Large intestine (tissue), 3 donors: Measurements from ENCODE around the gene HNRNPUL1. TPM values are rescaled to one million over a fixed set of nuclear protein-coding genes. Genes with fewer than 3 reads are reported as not detected.
"Not testable (repeated sequence)": the region's sequence is repeated elsewhere in the genome, so short reads cannot be mapped to it uniquely, and the experiment has no call there.

Experiments
- DNase-seq, 2 donors: peaks; one replicate each; pipeline versions ENCODE4 v3.0.0 to v3.0.0-alpha.2; 2013
- H3K27ac ChIP-seq: one replicate; pipeline ENCODE4 v1.5.1; 2013; ENCODE audit warnings: low read length
- H3K27me3 ChIP-seq: 2 replicates; pipeline ENCODE4 v1.6.1; 2013; ENCODE audit warnings: low read length; ENCODE audit not compliant: control insufficient read depth, insufficient read depth
- H3K36me3 ChIP-seq: 2 replicates; pipeline ENCODE4 v1.6.1; 2013; ENCODE audit warnings: low read length; ENCODE audit not compliant: control insufficient read depth, insufficient read depth
- H3K4me1 ChIP-seq: one replicate; pipeline ENCODE4 v1.6.1; 2013; ENCODE audit warnings: low read length; ENCODE audit not compliant: control insufficient read depth, insufficient read depth
- H3K4me3 ChIP-seq: one replicate; pipeline ENCODE4 v1.5.1; 2013; ENCODE audit warnings: low read length
- H3K9me3 ChIP-seq: one replicate; pipeline ENCODE4 v1.6.1; 2013; ENCODE audit warnings: mild to moderate bottlenecking, low read depth, low read length, moderate library complexity; ENCODE audit not compliant: control insufficient read depth
- WGBS: methylation state at CpG from one replicate; pipeline ENCODE4 v1.1.5; 2013; ENCODE audit warnings: low lambda C conversion rate; ENCODE audit not compliant: insufficient coverage; 5-methylcytosine and 5-hydroxymethylcytosine counted together
- polyA plus RNA-seq: library from polyadenylated mRNA; unstranded; fragments of 120-200 nt; gene quantifications from one replicate; pipeline ENCODE4 v1.2.1, GENCODE V29; 2013

HNRNPUL1 gene
- polyA plus RNA-seq, 1 donor, result 142 TPM

GRCh38 chr19:41335467-41335866, 71.3 kb downstream of the HNRNPUL1 start:
- WGBS, result no CpG with 5 or more reads among the region's 10 CpGs
- no peaks in the 10 kb centered on the region for H3K4me1 ChIP-seq
- no peaks in the 10 kb centered on the region for H3K36me3 ChIP-seq
- peaks cover 14% of the 10 kb centered on the region for H3K27me3 ChIP-seq
- H3K9me3 ChIP-seq, result no peaks in the 10 kb centered on the region
- no peak overlapping the region for H3K27ac ChIP-seq
- no peak for DNase-seq
- H3K4me3 ChIP-seq, result no peak overlapping the region

GRCh38 chr19:41339936-41340335, 75.8 kb downstream of the HNRNPUL1 start:
- H3K4me1 ChIP-seq, result no peaks in the 10 kb centered on the region
- H3K36me3 ChIP-seq, result peaks cover 9% of the 10 kb centered on the region
- no peaks in the 10 kb centered on the region for H3K27me3 ChIP-seq
- no peak overlapping the region for H3K4me3 ChIP-seq
- WGBS, result no CpG with 5 or more reads among the region's 5 CpGs
- no peak overlapping the region for H3K27ac ChIP-seq
- no peaks in the 10 kb centered on the region for H3K9me3 ChIP-seq
- no peak for DNase-seq

GRCh38 chr19:41341669-41342490, 77.7 kb downstream of the HNRNPUL1 start:
- no peaks in the 10 kb centered on the region for H3K27me3 ChIP-seq
- WGBS, result no CpG with 5 or more reads among the region's 20 CpGs
- peaks cover 9% of the 10 kb centered on the region for H3K36me3 ChIP-seq
- no peak overlapping the region for H3K27ac ChIP-seq
- H3K9me3 ChIP-seq, result no peaks in the 10 kb centered on the region
- H3K4me3 ChIP-seq, result no peak overlapping the region
- no peaks in the 10 kb centered on the region for H3K4me1 ChIP-seq
- DNase-seq, result peak in 1 of 2 donors; percentile 29

DNA sequence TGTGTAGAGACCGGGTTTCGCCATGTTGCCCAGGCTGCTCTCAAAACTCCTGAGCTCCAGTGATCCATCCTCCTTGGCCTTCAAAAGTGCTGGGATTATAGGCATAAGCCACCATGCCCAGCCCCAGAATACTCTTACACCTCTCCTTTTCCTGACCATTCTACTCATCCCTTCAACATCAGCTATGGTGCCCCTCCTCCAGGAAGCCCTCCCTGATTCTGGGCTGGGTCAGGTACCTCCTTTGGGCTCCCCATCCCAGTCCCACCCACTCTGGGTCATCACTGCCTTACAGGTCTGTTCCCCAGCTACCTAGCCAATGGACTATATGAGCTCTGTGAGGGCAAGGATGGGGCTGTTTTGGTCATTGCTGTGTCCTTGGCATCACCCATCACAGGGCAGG, 80.0 kb downstream of the HNRNPUL1 start:
- Histone ChIP-seq H3K9me3 (no peaks in the 10 kb centered on the region), H3K27me3 (peaks cover 2% of the 10 kb centered on the region), H3K36me3 (peaks cover 11% of the 10 kb centered on the region), H3K4me1 (no peaks in the 10 kb centered on the region), H3K27ac (no peak overlapping the region), H3K4me3 (no peak overlapping the region)
- no CpG with 5 or more reads among the region's 2 CpGs for WGBS
- DNase-seq, result no peak

DNA sequence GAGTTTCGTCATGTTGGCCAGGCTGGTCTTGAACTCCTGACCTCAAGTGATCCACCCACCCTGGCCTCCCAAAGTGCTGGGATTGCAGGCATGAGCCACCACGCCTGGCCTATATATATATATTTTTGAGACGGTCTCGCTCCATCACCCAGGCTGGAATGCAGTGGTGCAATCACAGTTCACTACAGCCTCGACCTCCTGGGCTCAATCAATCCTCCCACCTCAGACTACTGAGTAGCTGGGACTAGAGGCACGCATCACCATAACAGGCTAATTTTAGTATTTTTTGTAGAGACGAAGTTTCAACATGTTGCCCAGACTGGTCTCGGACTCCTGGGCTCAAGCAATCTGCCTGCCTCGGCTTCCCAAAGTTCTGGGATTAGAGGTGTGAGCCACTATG, 82.7 kb downstream of the HNRNPUL1 start:
- H3K4me1 ChIP-seq, H3K27ac ChIP-seq, DNase-seq, H3K4me3 ChIP-seq, H3K9me3 ChIP-seq: not testable (repeated sequence)
- Histone ChIP-seq H3K27me3 (peaks cover 23% of the 10 kb centered on the region), H3K36me3 (peaks cover 11% of the 10 kb centered on the region)
- 100% methylated on average over 2 of the region's 9 CpGs for WGBS

DNA sequence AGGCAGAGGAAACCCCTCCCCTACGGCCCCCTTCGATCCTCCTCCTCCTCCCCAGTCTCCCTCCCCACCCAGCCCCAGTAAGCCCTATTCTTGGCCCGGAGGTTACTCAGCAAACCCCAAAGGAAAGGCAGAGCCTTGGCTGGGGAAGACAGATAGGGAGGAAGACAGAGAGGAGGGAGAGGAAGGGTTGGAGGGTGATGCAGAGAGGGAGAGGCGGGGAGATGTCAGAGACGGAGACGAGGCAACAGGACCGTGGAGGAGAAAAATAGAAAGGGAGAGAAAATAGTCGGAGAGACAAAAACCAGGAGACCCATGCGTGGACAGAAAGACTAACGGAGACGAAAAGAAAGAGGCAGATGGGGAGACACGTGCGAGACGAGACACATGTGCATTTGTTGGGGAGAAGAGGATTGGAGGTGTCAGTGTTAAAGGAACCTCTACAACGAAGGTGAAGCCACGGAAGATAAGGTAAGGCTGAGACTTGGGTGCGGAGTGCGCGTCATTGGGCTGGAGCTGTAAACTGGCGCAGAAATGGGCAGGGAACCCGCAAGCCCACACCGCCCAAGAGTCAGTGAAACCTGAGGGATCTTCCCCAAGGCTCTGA, 86.7 kb downstream of the HNRNPUL1 start:
- Histone ChIP-seq H3K4me1 (peaks cover 24% of the 10 kb centered on the region), H3K27ac (no peak overlapping the region), H3K9me3 (peaks cover 2% of the 10 kb centered on the region), H3K4me3 (peak overlapping the region; percentile 53), H3K36me3 (peaks cover 2% of the 10 kb centered on the region), H3K27me3 (peaks cover 47% of the 10 kb centered on the region)
- DNase-seq, result no peak
- 3% methylated on average over 6 of the region's 22 CpGs for WGBS

- Histone ChIP-seq H3K9me3 (peaks cover 2% of the 10 kb centered on the region), H3K36me3 (peaks cover 2% of the 10 kb centered on the region), H3K4me3 (peak overlapping the region; percentile 53), H3K27ac (no peak overlapping the region), H3K4me1 (peaks cover 24% of the 10 kb centered on the region), H3K27me3 (peaks cover 47% of the 10 kb centered on the region)
- peak in 1 of 2 donors; percentile 53 for DNase-seq
- WGBS, result 0% methylated on average over 9 of the region's 58 CpGs
Observed at GRCh38 chr19:41351339-41352245, 87.4 kb downstream of the HNRNPUL1 start.

DNA sequence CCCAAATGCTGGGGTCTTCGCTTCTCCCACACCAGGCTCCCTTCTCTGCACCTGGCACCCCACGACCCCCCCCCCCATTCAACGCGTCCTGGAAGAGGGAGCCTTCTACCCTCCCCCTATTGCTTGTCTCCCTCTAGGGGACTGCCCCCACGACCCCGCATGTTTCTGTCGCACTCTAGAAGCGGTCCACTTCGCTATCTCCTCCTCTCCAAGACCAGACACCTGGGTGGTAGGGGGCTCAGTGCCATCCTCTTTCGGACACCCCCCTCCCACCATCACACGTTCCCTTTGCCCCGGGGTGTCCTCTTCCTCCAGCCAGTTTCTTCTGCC, 88.1 kb downstream of the HNRNPUL1 start:
- Histone ChIP-seq H3K27ac (no peak overlapping the region), H3K27me3 (peaks cover 47% of the 10 kb centered on the region), H3K4me3 (peak overlapping the region; percentile 53), H3K4me1 (peaks cover 24% of the 10 kb centered on the region), H3K9me3 (peaks cover 2% of the 10 kb centered on the region), H3K36me3 (peaks cover 1% of the 10 kb centered on the region)
- no peak for DNase-seq
- WGBS, result no CpG with 5 or more reads among the region's 12 CpGs

DNA sequence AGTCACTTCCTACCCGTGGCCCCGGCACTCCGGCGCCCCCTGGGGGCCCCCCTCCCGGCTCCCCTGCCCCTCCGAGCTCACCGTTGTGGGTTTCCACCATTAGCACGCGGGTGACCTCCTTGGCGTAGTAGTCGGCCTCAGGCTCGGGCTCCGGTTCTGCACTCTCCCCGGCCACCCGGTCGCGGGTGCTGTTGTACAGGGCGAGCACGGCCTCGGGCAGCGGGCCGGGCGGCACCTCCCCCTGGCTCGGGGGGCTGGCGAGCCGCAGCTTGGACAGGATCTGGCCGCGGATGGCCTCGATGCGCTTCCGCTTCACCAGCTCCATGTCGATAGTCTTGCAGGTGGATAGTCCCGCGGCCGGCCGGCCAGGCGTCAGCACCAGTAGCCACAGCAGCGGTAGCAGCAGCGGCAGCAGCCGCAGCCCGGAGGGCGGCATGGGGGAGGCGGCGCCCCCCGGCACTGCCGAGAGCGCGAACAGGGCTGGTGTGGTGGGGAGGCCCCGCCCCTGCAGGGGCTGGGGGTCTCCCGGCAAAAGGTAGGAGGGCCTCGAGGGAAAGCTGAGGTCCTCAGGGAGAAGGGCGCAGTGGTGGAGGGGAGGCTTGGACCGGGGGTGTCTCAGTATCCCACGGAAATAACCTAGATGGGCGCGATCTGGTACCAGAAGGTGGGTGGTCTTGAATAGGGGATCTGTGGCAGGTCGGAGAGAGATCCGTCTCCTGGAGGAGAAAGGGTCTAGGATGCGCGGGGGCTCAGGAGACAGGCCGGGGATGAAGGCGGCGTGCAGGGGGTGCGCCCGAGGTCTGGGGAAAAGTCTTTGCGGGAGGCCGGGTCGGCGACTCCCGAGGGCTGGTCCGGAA, 88.7 kb downstream of the HNRNPUL1 start:
- peaks cover 47% of the 10 kb centered on the region for H3K27me3 ChIP-seq
- no peak overlapping the region for H3K27ac ChIP-seq
- H3K4me3 ChIP-seq, result peak overlapping the region; percentile 53
- peaks cover 2% of the 10 kb centered on the region for H3K9me3 ChIP-seq
- H3K36me3 ChIP-seq, result no peaks in the 10 kb centered on the region
- peak in 1 of 2 donors; percentile 47 for DNase-seq
- H3K4me1 ChIP-seq, result peaks cover 24% of the 10 kb centered on the region
- 0% methylated on average over 1 of the region's 71 CpGs for WGBS
